ENCODE results near the gene DDAH1.

GRCh38 chr1:85326336-85326735 is 138.6 kb downstream of the DDAH1 start:
- TF ChIP-seq CTCF (conservative IDR thresholded peaks at IDR 0.05), result no peak
- TF ChIP-seq ZFX (IDR thresholded peaks at IDR 0.05), result no peak
